TTC549 (cell line): Measurements from ENCODE around the gene ECI1.
A peak's percentile ranks its signal among the peaks of the same experiment; 100 is the strongest.

Experiments used
- FAIRE-seq: peaks from 2 replicates; lab custom pipeline; 2012; peaks lifted over from hg19 to GRCh38; lab: Jason Lieb, UNC

Gene ECI1, protein sequence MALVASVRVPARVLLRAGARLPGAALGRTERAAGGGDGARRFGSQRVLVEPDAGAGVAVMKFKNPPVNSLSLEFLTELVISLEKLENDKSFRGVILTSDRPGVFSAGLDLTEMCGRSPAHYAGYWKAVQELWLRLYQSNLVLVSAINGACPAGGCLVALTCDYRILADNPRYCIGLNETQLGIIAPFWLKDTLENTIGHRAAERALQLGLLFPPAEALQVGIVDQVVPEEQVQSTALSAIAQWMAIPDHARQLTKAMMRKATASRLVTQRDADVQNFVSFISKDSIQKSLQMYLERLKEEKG

DNA sequence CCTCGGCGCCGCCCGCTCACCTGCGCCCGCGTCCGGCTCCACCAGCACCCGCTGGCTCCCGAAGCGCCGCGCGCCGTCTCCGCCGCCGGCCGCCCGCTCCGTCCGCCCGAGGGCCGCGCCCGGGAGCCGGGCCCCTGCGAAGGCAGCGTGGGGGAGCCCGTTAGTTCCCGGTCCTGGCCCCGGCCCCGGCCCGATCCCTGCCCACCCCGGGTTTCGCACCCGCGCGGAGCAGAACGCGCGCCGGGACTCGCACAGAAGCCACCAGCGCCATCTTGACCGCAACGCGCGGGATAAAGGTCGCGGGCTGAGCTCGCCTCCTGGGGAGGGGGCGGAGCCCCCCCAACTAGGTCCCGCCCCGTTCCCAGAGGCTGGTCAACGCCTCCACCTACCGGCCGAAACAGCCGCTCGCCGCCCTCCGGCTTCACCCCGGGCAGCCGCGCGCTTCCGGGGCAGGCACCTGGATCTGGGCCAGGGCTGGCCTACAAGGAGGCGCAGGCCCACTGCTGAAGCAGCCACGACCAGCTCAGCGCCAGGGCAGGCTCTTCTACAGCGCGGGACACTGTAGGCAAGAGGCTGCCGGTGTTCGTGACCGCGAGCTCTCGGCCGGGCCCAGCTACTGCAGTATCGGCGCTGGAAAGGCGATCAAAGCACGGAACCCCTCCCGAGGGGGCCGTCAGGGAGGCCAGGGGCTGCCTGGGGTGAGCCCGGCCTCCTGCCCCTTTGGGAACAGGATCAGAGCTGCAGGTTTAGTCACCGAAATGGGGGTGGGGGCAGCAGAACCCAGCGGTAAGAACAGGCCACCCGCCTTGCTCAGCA is at the start of gene ECI1:
TSS of gene ECI1 (minus strand) at position 292 of the 816 bp plus-strand sequence. CDS start at position 271, 21 bp downstream.
- FAIRE-seq: peak; percentile 84

DNA sequence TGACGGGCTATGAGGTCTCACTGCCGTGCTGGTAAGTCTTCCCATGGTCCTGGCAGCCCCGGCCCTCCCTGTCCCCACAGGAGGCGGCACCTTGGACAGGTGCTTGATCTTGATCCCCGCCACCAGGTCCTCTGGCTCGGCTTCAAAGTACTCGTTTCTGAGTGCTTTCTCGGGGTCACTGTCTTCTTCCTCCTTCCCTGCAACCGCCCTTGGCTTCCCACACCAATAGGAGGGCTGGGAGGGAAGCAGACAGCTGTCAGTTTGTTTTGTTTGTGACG is 48.5 kb upstream of the ECI1 start:
- FAIRE-seq: no peak

DNA sequence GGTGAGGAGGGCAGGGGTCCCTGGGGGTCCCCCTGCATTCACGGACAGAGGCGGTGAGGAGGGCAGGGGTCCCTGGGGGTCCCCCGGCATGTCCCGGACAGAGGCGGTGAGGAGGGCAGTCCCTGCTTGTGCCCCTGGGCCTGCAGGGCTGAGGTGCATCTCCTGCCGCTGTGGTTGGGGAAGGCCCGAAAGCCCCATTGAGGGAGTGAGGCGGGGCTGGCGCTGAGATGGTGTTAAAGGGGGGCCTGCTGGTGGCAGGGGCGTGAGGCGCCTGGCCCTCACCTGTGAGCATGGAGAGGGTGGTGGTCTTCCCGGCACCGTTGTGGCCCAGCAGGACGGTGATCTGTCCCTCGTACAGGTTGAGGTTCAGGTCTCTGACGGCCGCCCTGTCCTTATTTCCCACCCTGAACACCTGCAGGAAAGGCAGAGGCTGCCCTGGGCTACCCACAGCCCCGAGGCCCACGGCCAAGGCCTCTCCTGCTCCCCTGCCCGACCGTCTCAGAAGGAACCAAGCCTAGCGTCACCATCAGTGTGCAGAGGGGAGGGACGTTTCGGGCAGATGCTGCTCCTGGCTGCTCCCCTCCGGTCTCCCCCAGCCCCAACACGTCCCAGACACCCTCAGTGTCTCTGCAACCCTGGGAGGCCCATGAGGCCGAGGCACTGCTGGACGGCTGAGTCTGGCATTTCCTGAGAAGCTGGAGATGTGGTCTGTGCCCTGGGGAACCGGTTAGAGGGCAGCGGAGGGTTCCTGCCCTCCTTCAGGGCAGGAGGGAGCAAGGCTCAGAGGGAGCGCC is 47.9 kb upstream of the ECI1 start:
- no peak for FAIRE-seq

DNA sequence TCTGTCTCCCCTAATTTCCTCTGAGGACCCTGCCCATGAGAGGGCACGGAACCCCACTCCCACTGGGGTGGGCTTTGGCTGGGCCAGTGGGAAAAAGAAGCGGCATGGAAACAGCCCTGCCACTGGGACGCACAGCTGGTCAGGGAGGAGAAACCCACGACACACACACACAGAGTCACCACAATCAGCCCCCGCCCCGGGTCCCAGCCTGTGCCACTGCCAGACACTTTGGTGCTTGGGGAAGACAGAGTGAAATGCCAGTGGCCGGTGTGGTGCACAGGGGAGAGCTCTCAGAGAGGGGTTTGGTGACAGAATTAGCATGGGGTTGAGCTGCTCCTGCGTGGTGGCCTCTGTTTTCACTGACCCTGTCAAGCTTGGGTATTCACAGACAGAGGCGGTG is 47.2 kb upstream of the ECI1 start:
- FAIRE-seq: no peak

DNA sequence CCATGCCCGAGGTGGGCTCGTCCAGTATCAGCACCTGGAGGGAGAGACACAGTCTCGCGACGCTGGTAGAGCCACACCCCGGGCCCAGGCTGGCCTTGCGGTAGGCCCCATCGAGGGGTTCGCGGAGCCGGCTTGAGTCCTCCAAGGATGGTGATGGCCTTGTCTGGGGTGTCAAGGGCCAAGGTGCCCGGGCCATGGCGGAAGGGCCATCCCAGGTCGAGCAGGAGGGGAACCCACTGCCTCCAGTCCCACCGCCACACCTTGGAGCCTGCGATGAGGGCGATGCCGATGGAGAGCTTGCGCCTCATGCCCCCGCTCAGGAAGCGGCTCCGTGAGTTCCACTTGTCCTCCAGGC is 46.1 kb upstream of the ECI1 start:
- no peak for FAIRE-seq

DNA sequence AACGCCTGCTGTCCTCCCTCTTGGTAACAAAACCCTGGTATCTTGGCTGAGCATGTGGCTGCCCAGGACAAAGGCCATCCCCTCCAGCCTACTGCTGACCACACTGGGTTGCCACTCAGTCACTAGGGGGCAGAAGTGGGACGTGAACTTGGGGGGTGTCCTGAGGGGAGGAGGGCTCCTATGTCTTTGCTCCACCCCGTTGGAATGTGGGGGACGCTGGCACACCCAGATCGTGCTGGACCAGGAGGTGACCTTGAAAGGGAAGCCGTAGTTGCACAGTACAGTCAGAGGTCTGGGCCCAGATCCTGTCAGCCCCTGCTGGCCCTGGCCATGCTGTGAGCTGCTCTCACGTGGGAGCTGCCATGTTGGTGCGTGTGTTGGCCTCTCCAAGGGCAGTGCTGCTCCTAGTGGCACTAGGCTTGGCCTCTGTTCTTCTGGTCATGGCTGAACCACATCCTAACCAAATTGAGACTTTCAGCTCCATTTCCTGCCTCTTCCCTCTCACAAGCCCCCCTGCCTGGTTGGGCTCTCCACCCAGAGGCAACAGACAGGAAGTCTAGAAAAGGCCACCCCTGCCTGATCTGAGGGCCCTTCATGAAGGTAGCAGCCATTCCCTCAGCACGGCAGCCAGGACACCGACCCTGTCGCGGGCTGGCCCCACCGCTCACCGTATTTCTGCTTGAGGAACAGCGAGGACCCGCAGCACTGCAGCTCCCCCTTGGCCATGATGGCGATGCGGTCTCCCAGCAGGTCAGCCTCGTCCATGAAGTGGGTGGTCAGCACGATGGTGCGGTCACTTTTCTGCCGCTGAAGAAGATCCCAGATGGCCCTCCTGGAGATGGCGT is 45.5 kb upstream of the ECI1 start:
- FAIRE-seq: no peak

DNA sequence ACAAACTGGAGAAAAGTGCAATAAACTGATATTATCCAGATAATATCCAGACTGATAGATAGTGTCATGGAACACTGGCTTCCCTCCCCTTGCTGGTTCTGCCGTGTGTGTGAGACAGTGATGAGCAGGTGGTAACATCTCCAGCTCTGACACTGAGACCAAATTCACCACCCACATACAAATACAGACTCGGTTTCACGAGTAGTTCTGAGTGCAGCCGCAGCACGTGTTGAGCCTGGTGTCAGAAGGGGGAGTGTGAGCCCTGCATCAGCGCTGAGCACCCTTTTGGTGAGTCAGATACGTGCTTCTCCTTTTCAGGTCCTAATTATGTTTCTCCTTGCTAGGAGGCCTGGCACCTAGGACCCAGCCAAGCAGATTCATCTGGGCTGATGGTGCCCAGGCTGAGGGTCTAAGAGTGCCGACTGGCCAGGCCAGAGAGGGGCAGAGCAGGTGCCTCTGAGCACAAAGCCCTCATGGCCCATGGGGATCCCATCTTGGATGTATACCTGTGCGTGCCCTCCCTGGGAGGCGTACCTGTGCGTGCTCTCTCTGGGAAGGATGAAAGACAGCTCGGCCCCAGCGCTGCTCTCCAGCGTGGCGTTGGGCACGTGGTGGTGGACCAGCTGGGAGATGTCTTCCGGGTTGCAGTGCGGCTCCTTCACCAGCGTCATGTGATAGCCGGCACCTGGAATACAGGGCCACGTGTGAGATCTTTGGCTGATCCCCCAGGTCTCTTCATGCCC is 43.8 kb upstream of the ECI1 start:
- FAIRE-seq: no peak

DNA sequence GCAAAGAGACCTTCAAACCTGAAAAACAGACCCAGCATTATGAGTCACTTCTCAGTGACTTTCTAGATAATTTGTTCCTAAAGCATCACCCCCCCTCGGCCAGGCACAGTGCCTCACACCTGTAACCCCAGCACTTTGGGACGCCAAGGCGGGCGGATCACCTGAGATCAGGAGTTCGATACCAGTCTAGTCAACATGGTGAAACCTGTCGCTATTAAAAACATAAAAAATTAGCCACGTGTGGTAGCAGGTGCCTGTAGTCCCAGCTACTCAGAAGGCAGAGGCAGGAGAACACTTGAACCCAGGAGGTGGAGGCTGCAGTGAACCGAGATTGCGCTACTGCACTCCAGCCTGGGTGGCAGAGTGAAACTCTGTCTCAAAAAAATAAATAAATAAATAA is 40.8 kb upstream of the ECI1 start:
- FAIRE-seq: no peak

DNA sequence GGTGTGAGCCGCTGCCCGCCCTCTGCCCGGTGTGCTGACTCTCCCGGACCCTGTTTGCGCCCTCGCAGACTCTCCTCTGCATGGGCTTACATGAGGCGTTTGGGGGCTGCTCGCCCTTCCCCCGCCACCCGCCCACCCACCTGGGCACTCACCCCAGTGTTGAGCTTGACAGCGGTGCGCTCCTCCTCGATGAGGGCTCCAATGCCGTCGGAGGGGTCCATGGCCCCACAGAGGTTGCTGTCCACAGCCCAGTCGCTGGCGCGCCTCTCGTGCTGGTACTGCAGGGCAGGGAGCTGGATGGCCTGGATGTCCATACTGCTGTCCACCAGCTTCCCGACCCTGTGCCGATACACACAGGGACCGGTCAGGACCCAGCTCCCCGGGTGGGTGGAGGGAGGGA is 37.9 kb upstream of the ECI1 start:
- FAIRE-seq: no peak

DNA sequence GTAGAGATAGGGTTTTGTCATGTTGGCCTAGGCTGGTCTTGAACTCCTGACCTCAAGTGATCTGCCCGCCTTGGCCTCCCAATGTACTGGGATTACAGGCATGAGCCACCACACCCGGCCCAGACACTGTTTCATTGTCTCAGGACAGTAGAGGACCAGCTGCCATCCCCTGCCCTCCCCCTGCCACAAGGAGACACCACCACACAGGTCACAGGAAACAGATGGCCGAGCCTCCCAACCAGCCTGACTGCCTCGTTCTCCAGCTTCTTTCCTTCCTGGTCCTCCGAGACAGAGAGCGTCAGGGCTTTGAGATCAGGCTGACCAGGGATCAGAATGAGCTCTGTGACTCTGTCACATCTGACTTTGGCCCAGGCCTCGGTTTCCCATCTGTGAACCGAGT is 37.3 kb upstream of the ECI1 start:
- FAIRE-seq: no peak

DNA sequence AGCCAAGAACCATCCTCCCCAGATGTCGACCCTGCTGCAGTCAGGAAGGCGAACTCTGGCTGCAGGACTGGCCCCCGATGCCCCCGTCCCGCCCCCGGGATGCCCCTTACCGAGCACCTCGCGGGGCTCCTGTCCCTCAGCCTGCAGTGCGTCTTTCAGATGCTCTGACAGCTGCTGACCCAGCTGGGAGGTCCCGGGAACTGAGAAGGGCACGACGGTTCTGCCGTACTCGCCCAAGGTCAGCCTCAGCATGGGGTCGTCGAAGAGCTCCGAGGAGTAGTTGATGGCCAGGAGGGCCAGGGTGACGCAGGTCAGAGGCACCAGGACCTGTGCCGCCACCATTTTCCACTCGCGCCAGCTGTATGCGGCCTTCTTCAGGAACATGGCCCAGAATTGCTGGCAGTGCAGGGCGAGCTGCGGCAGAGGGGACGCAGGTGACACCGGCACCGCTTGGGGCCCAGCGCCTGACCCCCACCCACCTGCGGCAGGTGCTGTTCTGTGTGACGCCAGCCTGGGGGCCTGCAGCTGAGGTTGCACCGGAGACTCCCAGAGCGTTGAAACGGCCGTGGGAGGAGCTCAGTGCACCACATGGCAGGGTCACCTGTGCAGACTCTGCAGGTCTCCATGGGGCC is 36.6 kb upstream of the ECI1 start:
- FAIRE-seq: no peak

DNA sequence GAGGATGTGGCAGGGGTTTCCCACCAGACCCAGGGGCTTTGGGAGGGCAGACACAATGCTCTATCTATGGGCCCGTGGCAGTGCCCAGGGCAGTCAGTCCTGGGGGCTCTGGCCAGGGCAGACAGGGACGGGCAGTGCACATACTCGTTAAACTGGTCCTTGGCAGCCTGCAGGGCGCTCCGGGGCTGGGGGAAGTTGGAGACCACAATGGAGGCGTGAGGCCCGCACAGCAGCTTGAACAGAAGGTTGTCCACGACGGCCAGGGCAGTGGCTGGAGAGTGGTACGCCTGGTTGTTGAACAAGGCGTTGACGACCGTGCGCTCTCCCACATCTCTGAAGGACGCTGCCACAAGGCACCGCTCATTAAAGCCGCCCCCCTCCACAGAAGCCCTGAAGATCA is 35.2 kb upstream of the ECI1 start:
- FAIRE-seq: no peak

DNA sequence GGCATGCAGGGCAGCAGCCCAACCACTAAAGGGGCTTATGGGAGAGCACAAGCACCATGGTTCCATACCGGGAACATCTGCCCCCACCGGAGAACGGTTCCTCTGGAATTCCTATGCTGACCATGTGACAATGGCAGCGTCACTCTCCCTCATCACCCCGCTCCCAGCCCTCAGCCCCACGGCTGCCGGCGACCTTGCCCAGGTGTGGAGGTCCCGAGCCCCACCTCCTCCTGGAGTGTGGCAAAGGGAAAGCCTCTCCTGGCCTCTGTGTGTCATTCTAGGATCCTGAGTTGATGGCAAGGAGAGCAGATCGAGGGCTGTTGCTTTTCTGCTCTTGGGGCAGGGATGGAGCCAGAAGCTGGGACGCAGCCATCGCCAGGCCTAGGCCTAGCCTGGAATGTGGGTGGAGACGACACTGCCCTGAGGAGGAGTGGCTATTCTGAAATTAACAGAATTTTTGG is 34.4 kb upstream of the ECI1 start:
- FAIRE-seq: no peak

DNA sequence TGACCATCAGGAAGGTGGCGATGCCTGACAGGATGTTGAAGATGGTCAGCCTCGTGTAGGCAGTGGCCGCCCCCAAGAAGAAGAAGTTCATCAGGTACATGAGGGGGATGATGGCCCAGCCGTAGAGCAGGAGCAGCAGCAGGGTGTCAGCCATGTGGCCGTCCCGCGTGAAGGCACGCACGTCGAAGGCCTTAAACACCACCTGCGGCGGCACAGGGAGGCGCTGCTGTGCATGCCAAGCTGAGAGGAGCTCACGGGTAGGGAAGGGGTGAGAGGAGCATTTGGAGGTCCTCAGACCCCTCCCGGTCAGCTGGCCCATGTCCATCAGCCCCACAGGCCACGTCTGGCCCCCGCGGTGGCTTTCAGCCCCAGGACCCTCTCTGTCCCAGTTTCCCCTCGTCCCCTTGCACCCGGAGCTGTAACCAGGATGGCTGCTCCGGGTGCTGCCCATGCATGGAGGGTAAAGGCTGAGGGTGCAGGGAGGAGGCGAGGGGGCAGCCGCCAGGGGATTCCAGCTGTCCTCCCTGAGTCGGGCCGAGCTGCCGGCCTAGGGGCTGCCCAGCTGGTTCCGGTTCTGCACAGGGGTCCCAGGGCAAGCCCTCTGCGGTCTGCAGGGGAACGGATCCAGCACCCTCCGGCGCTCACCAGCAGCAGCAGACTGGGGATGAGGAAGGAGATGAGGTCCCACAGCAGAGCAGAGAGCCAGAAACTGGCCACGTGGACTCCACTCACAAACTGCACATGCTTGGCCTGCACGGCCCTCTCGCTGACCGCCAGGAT is 33.6 kb upstream of the ECI1 start:
- no peak for FAIRE-seq

DNA sequence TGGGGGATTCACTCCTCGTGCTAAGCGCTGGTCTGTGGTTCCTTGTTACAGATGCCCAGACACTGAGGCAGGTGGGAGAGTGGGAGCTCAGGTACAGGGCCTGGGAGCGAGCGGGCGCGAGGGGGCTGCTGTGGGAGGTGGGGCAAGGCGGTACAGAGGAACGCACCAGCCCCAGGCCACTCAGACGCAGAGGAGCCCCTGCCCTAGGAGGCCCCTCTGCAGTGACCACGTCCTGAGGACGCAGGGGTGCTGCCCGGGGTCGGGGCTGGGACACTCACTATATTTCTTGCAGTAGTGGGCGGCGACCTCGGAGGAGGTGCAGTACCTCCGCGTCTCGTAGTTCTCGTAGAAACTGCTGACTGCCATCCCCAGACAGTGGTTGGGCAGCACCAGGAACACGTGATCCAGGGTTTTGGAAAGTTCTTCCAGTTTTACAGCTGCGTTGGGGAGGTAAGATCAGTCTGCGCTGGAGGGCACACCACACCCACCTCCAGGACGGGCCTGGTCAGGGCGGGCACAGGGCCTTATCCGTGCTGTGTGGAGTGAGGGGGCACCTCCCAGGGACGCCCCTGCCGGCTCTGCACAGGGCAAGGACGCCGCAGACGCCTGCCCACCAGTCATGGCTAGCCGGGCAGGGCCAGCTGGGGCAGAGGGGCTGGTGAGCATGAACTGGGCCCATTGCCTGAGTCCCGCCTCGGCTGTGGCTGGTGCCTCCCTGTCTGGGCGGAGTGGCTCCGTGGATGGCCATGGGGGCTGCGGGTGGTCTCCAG is 32.8 kb upstream of the ECI1 start:
- FAIRE-seq: no peak

DNA sequence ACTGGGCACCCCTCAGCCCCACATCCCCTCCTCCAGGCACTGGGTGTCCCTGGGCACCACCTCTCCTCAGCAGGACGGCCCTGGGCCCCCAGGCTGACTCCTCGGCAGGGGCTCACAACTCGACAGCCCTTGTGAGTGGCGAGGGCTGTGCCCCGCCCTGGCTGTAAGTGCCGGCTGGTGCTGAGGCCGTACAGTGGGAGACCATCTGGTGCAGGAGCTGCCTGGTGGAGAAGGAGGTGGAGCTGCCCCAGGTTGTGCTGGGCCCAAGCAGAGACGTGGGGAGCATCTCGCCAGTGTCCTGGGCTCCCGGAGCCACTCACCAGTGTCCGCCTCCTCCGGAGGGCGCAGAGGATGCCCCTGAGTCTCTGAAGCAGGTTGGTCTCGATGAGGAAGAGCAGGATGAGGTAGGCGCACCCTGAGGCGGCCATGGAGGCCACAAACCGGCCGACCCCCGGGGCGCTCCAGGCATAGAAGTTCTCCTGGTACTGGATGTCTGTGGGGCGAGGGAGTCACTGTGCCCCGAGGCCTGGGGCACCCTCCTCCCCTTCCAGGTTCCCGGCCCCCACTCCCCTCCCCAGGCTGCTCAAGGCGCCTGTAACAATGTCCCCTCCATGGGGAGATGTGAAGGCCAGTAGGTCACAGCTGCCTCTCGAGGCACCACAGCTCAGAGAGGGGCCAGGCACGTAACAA is 31.6 kb upstream of the ECI1 start:
- FAIRE-seq: no peak

DNA sequence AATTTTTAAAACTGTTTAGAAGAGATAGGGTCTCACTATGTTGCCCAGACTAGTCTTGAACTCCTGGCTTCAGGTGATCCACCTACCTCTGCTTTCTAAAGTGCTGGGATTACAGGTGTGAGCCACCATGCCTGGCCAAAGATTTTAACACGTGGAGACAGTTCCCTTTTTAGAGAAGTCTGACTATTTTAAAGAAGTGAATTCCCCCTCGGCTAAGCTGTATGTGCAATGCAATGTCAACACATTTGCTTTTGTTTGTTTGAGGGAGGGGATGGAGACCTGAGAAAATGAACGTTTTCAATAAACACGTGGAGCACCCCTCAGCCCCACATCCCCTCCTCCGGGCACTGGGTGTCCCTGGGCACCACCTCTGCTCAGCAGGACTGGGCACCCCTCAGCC is 30.9 kb upstream of the ECI1 start:
- no peak for FAIRE-seq

DNA sequence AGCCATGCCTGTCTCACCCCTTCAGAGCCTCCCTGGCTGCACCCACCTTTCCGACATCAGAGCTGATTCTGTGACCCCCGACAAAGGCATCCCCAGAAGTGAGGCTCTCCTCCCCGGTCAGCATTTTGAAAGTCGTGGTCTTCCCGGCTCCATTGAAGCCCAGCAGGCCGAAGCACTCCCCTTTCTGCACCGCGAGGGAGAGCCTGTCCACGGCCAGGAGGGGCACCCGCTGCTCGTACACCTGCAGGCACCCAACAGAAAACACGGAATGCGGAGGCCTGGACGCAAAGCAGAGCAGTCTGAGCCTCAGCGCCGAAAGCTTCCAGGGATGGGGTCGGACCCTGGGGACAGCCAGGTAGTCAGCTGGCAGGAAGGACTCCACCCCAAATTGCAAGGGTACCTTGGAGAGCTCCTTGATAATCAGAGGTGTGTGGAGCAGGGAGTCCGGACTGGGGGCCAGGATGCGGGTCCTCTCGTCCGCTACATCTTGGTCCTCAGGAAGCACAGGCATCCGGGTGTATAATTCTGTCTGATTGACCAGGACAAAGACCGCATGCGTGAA is 29.7 kb upstream of the ECI1 start:
- no peak for FAIRE-seq

DNA sequence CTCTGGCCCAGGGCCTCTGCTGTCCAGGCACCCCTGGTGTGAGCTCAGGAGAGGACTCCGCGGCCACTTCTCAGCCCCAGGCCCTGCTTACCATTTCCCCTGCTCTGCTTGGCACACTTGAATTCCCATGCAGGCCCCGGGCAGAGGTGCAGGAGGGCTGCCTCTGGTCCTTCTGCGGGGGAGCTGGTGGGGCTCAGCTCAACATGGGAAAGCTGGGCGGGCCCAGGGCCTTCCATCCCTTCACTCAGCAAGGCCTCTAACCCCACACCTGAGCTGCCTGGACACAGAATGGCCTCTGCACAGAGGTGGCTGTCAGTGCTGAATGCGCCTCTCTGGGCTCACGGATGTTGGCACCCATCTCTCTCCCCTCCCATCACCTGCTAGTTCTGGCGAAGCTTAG is 29.1 kb upstream of the ECI1 start:
- no peak for FAIRE-seq
